SKM-1 treated with dmso at 0.1 percent for 144 hours (cell line): ENCODE results near the gene TRIM36.

ENCODE experiments used
- DNase-seq: peaks from one replicate; lab custom pipeline; 2025; ENCODE audit not compliant: unreplicated experiment; lab: John Stamatoyannopoulos, UW

Gene TRIM36

DNA sequence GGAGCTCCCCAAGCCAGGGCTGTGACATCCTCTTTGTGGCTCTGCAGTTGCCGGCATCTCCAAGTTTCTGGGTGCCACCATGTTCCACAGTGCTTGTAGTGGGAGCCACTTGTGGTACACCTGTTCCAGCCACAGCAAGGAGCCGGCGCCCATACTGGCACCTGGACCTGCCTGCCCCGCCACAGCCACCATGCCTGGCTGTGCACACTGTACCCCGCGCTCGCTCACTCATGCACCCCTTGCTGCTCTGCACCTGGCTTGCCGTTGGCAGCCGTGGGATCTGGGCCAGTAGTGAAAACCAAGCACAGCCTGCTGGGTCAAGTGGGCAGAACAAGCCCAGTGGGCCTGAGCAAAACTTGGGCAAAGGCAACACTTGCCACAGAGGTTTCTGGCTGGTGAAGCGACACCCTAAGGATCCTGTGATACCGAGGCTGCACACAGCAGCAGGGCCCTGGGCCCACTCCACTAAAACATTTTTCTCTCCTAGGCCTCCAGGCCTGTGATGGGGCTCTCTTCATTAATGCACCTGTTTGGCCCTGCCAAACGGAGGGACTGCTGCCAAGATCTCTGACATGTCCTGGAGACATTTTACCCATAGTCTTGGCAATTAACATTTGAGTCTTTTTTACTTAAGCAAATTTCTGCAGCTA is 2.8 kb downstream of the TRIM36 start:
- no peak for DNase-seq

GRCh38 chr5:115165790-115166189 is 3.9 kb downstream of the TRIM36 start:
- no peak for DNase-seq

GRCh38 chr5:115160975-115161475 is 8.7 kb downstream of the TRIM36 start:
- DNase-seq: no peak

GRCh38 chr5:115151208-115151805 is 18.4 kb downstream of the TRIM36 start:
- no peak for DNase-seq

DNA sequence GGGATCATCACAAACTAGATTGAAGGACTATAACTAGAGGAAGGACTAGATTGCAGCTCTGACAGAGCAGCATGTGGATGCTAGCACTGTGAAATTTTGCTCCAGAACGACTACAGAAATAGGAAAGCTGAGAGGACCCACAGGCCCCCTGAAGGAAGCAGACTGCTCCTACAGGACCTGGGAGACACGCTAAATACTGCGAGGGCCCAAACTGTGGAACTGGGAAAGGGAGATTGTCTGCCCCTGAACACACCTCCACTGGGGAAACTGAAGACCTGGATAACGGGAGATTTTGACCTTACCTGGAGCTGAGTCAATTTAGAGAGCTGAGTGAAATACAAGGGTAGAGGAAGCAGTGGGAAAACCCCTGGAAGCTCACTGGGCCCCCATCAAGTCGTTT is 19.2 kb downstream of the TRIM36 start:
- DNase-seq: no peak

DNA sequence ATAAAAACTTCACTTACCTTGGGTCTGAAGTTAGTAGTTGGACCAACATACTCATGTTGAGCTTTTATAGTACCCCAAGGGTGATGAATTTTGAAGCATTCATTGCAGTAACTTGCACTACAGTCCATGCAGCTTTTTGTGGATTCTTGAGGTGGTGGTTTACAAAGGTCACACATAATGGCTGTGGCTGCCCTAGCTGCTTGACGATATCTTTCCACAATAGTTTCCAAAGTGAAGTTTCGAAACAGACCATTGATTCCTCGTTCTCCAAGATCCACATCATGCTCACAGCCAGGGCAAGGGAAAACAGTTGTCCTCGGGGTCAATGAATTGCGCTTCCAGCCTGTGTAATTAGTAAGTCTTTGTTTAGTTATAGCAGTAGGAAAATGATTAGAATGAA is 22.7 kb downstream of the TRIM36 start:
- no peak for DNase-seq

- DNase-seq: no peak
These were observed 33.4 kb downstream of the TRIM36 start for GRCh38 chr5:115136294-115136693.

GRCh38 chr5:115132465-115132864 is 37.2 kb downstream of the TRIM36 start:
- DNase-seq: peak; percentile 2

DNA sequence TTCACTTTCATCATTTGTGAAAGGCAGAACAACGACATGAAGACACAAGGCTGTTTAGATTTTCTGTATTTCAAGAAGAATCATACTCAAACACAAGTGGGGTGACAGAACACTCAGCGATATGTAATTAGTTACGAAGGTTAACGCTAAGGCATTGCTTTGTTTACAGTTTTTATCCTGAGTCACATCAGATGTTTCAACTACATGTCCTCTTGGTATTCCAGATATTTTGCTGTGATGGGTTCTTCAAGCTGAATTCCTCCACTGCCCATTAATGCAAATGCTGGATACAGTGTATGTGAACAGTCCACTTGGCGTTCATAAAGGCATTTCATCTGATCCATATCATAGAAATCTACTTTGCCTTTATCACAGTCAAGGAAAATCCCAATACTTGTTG is 43.4 kb downstream of the TRIM36 start:
- DNase-seq: no peak

- no peak for DNase-seq
These were observed 45.0 kb downstream of the TRIM36 start for GRCh38 chr5:115124741-115125140.

DNA sequence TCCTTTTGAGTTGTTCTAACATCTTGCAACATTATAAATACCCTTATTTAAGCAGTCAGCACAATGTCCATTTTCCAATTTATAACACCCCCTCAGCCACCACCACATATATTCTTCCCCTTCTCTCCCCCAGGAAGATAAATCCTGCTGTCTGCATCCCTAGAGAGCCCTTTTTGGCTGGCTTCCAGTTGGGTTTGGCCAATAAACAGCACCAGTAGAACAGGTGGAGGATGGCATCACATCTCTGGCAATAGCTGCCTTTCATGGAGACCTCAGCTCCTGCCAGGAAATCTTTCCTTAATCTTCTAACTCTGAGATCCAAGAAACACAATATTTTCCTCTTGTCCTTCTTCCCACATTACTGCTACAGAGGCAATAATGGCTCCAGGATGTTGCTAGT is 53.7 kb downstream of the TRIM36 start:
- DNase-seq: no peak

- DNase-seq: no peak
These were observed 59.9 kb downstream of the TRIM36 start for GRCh38 chr5:115109840-115110239.

DNA sequence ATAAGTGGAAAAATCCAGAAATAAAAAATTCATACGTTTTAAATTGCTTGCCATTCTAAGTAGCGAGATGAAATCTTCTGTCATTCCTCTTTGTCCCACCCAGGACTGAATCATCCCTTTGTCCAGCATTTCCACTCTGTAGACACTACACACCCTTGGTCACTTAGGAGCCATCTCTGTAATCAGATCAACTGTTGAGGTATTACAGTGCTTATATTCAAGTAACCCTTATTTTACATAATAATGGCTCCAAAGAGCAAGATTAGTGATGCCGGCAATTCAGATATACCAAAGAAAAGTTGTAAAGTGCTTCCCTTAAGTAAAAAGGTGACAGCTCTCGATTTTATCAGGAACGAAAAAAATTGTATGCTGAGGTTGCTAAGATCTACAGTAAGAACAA is 60.4 kb downstream of the TRIM36 start:
- no peak for DNase-seq

- DNase-seq: no peak
These were observed 69.3 kb downstream of the TRIM36 start for GRCh38 chr5:115100319-115100955.

DNA sequence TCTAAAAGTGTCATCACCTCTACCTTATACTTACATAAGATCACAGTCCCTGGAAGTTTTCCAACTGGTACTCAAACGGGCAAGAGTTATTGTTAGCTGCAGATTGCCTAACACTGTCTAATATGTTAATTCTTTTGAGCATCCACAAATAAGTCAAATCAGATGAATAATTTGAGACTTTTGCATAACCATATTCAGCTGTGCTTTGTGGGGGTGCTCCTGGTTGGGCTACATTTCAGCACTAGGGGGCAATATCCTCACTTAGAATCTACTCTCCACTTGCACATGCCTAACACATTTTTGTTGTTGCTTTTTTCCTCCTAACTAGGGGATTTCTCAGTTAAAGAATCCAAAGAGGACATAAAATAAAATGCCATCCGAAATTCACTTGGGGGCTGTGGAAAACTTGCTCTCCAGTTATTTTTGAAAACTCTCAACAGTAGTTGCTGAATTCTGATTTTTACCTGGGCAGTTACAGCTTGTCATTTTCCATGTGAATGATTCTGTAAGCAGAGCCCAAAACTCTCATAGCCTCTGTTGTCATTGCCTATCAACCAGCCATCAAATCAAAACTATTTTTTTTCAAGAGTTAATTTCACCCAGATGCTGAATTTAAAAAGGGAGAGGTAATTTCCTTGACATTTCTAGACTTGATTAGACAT is 71.5 kb downstream of the TRIM36 start:
- peak; percentile 56 for DNase-seq

DNA sequence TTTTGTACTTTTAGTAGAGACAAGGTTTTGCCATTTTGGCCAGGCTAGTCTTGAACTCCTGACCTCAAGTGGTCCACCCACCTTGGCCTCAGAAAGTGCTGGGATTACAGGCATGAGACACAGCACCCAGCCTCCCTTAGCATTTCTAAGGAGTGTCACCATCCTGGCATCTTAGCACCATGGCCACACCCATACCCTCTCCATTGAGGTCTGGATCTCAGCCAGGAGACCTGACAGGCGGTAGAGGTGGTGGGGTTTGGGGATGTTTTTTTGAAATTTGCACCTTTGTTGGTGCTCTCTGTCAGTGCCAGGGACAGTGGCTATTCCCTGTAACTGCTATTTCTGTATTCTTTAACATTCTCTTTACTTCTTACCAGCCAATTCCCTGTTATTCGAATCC is 72.5 kb downstream of the TRIM36 start:
- DNase-seq: no peak

DNA sequence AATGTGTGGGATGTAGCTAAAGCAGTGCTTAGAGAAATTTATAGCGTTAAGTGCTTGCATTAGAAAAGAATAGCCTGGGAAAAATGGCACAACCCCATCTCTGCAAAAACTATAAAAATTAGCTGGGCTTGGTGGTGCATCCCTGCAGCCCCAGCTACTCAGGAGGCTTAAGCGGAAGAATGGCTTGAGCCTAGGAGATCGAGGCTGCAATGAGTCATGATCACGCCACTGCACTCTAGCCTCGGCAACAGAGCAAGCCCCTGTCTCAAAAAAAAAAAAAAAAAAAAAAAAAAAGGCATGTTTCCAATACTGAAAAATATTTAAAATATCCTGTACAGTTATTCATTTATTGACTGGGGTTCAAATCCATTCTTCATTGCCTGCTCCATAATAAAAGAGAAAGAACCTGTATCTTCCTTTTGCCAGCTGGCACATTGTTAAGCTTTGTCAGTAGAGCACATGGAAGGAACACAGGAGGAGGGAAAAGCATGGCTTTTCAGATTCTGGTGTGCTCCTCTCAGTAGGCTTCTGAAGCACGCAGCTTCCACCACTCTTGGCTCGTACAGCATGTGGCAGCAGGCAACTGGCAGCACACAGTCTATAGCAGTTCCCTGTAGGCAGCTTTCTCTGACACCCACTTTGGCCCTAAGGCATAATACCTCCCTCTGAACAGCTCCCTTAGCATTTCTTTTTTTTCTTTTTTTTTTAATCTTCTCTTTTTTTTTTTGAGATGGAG is 73.5 kb downstream of the TRIM36 start:
- DNase-seq: no peak

DNA sequence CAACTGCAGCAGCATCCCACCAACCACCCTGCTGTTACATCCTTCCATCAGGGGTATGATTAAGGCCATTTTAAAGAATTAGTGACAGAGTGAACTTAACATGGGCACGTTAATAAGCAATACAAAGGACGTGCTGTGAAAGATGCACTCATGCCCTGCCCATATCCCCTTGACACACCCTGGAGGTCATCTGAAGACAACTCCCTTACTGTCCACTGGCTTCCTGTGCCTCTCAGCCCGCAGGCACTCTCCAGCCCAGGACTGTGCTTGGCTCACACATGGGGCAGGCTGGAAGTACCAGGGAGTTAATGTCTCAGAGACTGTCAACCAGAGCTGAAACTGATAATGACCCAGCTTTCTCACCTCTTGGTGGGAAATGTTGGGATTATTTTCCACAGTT is 81.8 kb downstream of the TRIM36 start:
- no peak for DNase-seq

- no peak for DNase-seq
These were observed 83.2 kb downstream of the TRIM36 start for GRCh38 chr5:115086473-115086872.

GRCh38 chr5:115084246-115084793 is 85.4 kb downstream of the TRIM36 start:
- DNase-seq: no peak
